GM10248 (cell line): ENCODE data around the gene HRH3.

ENCODE experiments used
- CTCF ChIA-PET: fragments of 300-600 bp; sonication (Branson Sonifier 250); formaldehyde crosslinking; extraction: SDS; loops from one replicate; lab custom pipeline; 2021; ENCODE audit warnings: antibody characterized with exemption; lab: Yijun Ruan, JAX
- POLR2A ChIA-PET: fragments of 350-650 bp; sonication (Branson Sonifier 250); formaldehyde crosslinking; extraction: SDS; loops from one replicate; lab custom pipeline; 2020; ENCODE audit warnings: antibody characterized with exemption; lab: Yijun Ruan, JAX
- DNase-seq: peaks from one replicate; pipeline ENCODE4 v3.0.0; 2012; ENCODE audit errors: extremely low spot score
- CTCF ChIP-seq: IDR thresholded peaks from 2 replicates; pipeline ENCODE4 v1.5.1; 2012; ENCODE audit warnings: mild to moderate bottlenecking, low read depth; ENCODE audit errors: extremely low read depth, missing control alignments, control extremely low read depth

The HRH3 gene

DNA sequence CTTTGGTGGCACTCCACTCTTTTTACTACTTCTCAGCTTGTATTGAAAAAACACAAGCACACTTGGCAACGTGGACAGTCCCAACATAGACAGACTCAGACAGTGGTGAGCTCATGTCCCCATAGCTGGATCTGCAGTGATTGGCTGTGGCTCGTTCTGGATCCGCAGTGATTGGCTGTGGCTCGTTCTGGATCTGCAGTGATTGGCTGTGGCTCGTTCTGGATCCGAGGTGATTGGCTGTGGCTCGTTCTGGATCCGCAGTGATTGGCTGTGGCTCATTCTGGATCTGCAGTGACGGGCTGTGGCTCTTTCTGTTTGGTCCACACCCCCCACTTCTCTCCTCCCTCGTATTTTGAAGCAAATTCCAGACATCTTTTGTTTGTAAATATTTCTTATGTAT, 46.3 kb upstream of the HRH3 start:
- ChIA-PET CTCF (interaction anchor here (0.7 kb wide), 1 partner anchor 37 kb away, joined by 3 read pairs; the partner anchor contains the start of gene ADRM1), POLR2A (no interaction called here)
- DNase-seq: no peak

GRCh38 chr20:62265365-62265764, 45.3 kb upstream of the HRH3 start:
- POLR2A ChIA-PET: no interaction called here
- CTCF ChIA-PET: no interaction called here
- no peak for TF ChIP-seq CTCF
- no peak for DNase-seq

More for the DNA sequence above, 46.3 kb upstream of the HRH3 start:
- no peak for TF ChIP-seq CTCF

DNA sequence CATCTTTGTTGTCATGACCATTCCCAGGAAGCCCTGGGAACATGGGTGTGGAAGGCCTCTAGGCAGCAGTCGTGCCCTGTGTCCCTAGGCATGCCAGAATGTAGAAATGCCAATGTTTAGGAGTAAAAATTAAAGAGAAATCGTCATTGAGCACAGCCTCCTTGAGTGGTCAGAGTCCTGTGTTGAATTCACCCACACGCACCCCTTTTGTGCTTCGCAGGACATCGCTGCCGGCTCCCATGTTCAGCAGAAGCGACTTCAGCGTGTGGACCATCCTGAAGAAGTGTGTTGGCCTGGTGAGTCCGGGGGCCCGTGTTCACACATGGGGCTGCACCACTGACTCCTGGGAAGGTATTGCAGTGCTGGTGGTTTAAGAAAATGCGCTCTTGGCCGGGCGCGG, 43.3 kb upstream of the HRH3 start:
- POLR2A ChIA-PET: no interaction called here
- CTCF ChIA-PET: no interaction called here
- no peak for DNase-seq
- TF ChIP-seq CTCF: no peak

DNA sequence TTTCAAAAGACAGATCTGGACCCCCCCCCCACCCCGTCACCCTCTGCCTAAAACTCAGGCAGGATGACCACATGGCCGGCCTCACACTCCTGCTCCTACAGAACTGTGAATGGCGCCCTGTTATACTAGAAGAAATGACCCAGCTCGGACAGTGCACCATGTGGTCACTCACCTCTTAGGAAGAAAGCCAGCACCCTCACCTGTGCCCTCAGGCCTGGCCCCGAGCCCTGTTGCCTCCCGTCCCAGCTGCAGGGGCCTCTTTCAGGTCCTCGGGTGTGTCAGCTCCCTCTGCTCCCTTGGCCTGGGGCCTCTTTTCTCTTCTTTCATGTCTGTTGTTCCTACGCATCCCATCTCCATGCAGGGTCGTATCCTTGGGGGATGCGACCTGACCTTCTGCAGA, 42.0 kb upstream of the HRH3 start:
- DNase-seq: no peak
- POLR2A ChIA-PET: no interaction called here
- CTCF ChIA-PET: no interaction called here
- TF ChIP-seq CTCF: no peak

DNA sequence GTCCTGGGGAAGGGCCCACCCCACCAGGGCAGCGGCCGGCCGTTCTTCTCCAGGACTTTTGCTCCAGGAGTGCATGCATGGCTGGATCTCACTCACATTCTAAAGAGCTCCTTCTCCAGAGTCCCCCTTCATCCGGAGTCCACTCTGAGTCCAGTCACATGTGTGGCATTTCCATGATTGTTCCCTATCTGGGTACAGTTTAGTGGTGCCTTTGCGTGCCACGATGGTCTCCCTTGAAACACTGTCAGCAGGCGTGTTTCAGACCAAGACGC, 39.2 kb upstream of the HRH3 start:
- no peak for DNase-seq
- CTCF ChIA-PET: no interaction called here
- TF ChIP-seq CTCF: no peak
- POLR2A ChIA-PET: no interaction called here

- DNase-seq: no peak
Measured at GRCh38 chr20:62258499-62259293, 38.6 kb upstream of the HRH3 start.

More at GRCh38 chr20:62258499-62259293, 38.6 kb upstream of the HRH3 start:
- TF ChIP-seq CTCF: no peak
- ChIA-PET POLR2A (interaction anchor here (0.5 kb wide), 1 partner anchor 143 kb away, joined by 6 read pairs; no protein-coding TSS in a partner anchor), CTCF (no interaction called here)
